Activated gamma-delta T cell (primary cell): ENCODE data around the gene SLC4A3.

ENCODE experiments used
- DNase-seq: peaks from one replicate; lab custom pipeline; 2025; lab: John Stamatoyannopoulos, UW

The SLC4A3 gene

DNA sequence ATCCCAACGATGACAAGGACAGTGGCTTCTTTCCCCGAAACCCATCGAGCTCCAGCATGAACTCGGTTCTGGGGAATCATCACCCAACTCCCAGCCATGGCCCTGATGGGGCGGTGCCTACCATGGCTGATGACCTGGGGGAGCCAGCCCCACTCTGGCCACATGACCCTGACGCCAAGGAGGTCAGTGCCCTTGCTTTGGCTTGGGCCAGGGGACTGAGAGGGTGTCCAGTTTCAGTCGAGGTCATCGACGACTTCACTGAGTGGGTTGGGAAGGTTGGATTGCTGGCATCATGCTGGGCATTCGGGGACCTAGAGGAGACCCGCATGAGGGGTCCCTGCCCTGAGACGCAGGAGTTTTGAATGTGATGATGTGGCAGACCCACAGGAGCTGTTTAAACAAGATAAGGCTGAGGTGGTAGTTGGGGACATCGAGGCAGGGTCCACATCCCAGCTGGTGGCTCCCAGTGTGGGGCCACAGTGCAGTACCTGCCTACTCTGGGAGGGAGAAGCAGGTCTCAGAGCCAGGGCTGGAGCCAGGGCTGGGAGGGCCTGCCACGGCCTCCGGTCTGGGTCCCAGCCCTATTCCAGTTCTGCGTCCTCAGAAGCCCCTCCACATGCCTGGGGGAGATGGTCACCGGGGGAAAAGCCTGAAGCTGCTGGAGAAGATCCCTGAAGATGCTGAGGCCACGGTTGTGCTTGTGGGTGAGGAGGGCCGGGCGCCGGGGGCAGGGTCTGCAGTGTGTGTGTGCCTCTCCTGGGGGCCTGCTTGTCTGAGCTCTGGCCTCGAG is 6.0 kb downstream of the SLC4A3 start:
- no peak for DNase-seq

DNA sequence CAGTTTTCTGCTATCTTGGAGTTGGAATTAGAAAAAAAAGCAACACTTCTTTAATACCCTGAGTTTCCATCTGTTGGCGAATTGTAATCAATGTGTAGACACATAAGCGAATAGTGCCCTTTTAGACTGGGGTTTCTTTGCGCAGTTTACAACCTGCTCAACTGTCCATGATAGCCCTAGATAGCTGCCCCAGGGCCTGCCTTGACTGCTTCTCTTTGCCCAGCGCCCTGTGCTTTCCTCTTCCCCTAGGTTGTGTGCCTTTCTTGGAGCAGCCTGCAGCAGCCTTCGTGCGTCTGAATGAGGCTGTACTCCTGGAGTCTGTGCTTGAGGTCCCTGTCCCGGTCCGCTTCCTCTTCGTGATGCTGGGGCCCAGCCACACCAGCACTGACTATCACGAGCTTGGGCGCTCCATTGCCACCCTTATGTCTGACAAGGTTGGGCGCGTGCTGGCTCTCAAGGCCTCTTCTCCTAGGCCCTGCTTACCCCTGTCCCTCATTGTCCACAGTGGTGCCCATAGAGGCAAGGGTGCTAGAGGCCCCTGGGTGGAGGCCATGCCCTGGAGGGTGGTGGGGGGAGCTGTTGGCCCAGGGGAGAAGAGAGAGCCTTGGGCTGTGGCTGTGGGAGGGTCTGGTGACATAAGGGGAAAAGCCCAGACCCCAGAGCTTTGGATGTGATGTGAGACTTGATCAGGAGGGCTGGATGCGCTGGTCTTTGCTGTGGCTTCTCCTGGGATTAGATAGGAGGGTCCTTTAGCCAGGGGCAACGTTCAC is 6.9 kb downstream of the SLC4A3 start:
- no peak for DNase-seq

DNA sequence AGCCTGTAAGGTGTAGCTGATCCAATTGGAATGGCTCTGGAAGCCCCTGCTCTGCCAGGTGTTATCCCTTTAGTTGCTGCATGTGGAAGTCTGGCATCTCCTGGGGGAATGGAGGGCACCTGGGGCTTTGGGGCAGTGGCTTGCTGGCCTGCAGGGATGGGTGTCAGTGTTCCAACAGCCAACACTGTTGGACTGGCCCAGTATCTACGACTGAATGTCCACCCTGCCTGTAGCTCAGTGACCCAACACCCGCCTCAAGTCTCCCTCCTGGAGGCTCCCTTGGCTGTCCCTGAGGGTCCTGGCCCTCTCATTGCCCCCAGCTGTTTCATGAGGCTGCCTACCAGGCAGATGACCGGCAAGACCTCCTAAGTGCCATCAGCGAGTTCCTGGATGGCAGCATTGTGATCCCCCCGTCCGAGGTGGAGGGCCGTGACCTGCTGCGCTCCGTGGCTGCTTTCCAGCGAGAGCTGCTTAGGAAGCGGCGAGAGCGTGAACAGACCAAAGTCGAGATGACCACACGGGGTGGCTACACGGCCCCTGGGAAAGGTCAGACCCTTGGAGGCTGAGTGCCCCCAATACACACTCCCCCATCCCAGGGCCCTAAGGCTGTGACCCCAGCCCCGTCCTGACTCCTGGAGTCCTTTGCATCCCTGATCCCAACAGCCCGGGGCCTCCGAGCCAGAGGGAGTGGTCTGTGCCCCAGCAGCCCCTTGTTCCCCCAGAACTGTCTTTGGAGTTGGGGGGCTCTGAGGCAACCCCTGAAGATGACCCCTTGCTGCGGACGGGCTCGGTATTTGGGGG is 7.7 kb downstream of the SLC4A3 start:
- no peak for DNase-seq

DNA sequence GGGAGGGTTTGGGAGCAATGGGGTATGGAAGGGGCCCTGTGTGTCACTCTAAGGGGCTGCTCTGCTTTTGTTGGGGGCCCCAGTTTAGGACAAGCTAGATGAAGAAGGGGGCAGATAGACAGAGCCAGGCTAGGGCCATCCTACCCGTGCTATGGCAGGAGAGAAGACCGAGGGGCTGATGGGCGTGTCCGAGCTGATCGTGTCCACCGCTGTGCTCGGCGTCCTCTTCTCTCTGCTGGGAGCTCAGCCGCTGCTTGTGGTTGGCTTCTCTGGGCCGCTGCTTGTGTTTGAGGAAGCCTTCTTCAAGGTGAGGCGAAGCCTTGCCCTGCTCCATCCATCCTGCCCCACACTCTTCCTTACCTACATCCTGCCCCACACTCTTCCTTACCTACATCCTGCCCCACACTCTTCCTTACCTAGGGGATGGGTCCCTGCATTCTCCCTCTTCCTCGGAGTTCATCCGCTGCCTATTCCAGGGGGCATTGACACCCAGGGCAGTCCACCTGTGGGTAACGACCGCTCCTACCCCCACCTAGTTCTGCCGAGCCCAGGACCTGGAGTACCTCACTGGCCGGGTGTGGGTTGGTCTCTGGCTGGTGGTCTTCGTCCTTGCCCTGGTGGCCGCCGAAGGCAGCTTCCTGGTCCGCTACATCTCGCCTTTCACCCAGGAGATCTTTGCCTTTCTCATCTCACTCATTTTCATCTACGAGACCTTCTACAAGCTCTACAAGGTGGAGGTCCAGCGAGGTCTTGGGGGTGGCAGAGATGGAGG is 8.9 kb downstream of the SLC4A3 start:
- no peak for DNase-seq

DNA sequence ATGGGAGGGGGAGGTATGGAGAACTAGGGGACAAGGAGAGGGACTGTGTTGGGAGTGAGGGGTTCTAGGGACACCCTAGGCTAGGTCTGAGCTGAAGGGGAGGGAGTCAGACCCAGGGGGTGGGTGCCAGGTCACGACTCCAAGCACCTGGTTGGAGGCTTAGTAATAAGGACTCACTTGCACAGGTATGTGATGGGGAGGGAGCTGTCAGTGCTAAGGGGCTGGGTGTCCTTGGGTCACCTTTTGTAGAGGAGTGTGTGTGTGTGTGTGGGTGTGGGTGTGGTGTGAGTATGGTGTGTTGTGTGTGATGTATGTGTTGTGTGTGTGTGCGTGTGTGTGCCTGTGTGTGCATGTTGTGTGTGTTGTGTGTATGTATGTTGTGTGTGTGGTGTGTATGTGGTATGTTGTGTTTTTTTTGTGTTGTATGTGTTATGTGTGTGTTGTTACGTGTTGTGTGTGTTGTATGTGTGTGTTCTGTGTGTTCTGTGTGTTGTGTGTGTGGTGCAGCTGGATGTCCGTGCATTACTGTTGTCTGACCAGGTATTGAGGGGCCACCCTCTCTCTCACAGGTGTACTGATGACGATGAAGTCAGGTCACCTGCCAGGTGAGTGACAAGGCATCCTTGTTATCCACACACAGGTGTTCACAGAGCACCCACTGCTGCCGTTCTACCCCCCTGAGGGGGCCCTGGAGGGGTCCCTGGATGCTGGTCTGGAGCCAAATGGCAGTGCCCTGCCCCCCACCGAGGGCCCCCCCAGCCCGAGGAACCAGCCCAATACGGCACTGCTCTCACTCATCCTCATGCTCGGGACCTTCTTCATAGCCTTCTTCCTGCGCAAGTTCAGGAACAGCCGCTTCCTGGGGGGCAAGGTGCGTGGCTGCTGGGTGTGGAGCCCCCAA is 9.8 kb downstream of the SLC4A3 start:
- no peak for DNase-seq

DNA sequence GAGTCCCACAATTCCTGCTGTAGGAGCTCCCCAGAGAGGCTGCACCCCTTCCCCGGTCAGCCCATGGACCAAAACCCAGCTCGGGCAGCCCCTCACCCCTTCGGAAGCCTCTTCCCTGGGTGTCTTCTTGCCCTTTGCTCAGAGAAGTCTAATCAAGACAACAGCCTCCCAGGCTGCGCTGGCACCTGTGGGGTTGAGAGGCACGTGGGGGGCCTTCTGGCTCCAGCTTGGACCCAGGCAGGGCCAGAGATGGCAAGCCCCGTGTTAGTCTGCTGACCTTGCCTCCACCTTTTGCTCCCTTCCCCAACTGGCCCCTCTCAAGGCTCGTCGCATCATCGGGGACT is 10.4 kb downstream of the SLC4A3 start:
- DNase-seq: no peak

DNA sequence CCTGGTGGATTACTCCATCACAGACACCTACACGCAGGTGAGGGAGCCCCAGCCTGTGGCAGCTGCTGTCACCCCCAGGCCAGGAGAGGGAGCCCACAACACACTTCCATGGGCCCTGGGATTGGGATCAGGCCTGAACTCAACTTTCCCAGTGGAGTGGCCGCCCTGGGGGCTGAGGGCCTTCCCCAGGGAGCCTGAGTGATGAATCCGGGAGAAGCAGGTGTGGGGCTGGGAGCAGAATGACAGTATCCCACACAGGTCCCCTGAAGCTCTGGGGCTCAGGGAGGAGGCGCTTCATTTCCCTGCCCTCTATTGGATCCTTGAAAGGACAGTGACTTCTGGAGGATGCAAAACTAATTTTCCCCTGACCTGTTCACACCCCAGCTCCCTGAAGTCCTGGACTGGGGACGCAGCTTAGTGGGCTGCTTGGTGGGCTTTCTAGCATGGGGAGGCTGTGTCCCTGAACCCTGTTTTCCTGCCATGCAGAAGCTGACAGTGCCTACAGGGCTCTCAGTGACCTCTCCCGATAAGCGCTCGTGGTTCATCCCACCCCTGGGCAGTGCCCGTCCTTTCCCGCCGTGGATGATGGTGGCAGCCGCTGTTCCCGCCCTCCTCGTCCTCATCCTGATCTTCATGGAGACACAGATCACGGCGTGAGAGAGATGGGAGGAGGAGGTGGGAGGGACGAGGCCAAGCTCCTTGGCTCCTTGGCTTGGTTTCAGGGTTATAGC is 11.0 kb downstream of the SLC4A3 start:
- DNase-seq: no peak

DNA sequence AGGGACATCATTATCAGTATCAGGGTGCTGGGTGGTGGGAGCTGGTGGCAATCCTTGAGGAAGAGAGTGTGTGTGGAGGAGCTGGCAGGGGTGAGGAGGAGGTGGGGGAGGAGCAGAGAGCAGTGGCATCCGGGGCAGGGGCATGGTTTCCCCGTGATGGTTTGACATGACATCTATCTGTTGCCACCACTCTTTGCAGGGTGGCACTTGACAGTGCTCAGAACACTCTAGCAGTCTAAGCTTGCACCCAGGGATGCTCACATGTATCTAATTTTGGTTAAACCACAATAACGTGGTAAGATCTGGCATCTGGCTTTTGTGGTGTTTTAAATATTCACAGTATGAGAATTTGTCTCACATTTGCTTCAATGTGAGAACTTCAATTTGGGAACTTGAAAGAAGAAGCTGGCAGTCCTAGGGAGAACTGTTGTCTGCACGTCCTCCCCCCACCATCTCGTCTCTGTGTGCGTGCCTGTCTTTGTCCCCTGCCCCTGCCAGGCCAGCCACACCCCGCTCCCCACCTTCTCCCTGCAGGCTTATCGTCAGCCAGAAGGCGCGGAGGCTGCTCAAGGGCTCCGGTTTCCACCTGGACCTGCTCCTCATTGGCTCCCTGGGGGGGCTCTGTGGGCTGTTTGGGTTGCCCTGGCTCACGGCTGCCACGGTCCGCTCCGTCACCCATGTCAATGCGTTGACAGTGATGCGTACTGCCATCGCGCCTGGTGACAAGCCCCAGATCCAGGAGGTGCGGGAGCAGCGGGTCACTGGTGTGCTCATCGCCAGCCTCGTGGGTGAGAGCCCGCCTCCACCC is 11.7 kb downstream of the SLC4A3 start:
- DNase-seq: no peak

DNA sequence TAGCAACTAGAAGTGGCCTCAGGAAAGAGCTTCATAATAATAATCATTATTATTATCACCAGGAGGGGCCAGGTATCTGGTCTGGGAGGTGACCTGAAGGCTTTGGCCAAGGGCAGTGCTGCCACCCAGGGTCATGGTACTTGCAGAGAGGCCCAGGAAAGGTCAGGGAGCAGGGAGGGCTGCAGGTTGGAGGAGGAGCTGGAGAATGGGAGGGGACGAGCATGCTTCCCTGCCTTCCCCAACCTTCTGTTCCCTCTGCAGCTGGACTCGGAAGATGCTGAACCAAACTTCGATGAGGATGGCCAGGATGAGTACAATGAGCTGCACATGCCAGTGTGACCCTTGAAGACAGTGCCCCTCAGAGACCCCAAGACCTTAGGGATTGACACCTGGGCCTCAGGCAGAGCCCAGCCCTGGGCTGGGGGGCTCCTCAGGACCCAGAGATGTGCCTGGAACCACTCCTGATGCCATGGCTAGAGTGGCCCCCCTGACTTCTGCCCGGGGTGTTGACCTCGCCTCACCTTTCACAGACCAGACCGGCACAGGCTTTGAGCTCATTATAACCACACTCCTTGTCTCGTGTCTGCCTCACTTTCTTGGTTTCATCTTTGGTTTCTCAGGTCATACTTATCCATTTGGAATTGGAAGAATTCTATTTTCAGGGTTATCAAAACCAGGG is 14.1 kb downstream of the SLC4A3 start:
- no peak for DNase-seq

DNA sequence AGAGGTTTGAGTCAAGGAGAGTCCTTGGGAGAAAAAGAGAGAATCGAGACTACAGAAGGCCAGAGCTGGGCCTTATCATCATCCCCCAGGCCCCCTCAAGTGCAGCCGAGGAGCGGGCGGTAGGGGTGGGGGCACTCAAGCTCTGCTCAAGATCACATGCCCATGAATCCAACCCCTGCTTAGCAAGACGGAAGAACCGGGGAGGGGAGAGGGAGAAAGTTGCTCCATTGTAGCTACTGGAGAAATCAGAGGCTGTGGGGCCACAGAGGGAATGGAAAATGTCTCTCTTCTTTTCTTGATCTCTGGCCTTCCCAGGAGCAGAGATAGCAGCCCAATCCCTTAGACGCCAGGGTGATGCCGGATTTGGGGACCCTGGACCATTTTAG is 14.6 kb downstream of the SLC4A3 start:
- DNase-seq: no peak

DNA sequence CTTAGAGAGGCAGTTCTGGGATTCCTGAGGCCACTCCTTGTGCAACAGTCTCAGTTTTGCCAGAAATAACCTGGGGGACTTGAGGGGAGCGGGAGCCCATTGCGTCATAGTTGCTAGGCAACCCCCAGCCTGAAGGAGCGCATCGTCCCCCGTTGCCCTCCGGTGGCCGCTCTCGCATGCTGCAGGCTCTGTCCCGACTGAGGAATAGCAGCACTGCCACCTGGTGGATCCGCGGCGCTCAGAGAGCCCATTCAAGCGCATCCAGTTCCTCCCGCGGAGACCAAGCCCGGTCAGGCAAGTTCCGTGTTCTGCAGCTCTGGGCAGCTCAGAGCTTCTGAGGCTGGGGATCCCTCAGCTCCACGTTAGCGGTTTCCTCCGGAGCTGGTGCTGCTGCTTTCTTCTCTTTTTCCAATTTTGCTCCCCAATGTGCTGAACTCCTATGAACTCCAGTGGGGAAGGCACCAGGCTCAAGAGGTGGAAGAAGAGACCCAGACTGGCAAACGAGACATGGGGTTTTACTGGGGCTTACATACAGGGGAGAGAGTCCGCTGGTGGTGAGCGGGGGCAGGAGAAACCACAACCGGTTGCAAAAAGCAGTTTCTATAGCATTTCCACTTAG is 15.1 kb downstream of the SLC4A3 start:
- DNase-seq: peak; percentile 65

DNA sequence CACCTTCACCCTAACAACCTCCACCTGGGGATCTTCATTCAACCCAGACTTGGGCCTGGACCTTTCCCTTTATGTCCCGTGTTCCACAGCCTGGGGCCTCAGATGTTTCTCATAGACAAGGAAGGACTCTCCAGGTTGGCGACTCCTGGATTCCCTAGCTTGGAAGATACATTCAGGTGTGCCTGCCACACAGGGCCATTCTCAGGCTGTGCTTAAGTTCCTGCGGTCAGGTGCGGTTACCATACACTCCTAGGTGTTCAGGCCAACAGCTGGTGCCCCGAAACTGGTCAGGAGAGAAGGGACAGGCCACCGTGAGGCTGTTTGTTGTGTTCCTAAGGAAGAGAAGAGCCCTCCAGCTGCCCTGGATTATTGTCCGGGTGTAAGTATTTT is 15.6 kb downstream of the SLC4A3 start:
- no peak for DNase-seq

DNA sequence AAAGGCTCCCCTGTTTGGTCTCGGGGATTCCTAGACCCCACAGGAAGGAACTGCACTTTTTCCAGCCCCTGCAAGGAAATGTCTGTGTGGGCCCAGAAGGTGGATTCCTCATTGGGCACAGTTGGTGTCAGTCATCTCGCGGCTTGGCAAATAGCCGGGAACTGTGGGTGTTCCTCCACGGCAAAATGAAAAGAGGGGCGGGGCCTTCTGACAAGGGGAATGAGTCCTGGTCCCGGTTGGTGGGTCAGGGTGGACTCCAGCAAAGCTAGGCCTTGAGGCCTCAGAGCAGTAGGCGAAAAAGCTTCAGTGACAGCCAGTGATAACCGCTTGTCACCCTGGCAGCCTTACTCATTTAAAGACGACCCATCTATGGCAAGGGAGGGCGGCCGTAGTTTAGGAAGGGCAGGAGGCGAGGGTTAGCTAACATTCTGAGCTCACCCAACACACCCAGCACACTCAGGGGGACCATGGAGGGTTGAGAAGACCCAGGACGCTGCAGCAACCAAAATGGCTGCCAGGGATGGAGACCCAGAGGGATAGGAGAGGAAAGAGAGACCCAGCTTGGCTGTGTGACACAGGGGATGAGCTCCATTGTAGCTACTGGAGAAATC is 16.5 kb downstream of the SLC4A3 start:
- no peak for DNase-seq

DNA sequence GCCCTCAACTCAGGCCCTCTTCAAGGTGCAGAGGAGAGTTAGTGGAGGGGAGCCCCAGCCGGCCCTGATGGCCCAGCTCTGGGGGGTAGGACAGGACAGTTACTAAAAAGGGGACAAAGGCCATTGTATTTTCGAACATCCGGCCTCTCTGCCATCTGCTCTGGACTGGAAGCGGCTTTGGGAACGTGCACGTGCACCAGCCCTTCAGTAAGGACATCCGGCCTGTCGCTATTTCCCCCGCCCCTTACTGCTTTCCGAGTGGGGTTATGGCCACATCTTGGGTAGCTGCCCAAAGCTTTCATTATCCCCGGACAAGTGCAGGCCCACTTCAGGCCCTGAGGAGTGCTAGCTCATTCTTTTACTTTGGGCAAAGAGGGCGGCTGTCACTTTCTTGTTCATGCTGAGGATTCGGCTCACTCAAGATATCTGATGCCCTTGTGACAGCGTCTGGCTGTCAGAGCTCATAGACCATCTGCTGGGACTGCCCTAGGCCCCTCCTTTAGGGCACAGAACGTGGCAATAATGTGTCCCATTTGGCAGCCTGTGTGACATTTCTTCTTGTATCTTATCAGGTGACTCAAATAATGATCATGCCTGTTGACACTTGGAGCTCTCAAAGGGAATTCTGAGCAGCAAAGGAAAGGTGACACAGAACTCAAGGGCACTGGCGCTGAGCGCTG is 17.5 kb downstream of the SLC4A3 start:
- no peak for DNase-seq

DNA sequence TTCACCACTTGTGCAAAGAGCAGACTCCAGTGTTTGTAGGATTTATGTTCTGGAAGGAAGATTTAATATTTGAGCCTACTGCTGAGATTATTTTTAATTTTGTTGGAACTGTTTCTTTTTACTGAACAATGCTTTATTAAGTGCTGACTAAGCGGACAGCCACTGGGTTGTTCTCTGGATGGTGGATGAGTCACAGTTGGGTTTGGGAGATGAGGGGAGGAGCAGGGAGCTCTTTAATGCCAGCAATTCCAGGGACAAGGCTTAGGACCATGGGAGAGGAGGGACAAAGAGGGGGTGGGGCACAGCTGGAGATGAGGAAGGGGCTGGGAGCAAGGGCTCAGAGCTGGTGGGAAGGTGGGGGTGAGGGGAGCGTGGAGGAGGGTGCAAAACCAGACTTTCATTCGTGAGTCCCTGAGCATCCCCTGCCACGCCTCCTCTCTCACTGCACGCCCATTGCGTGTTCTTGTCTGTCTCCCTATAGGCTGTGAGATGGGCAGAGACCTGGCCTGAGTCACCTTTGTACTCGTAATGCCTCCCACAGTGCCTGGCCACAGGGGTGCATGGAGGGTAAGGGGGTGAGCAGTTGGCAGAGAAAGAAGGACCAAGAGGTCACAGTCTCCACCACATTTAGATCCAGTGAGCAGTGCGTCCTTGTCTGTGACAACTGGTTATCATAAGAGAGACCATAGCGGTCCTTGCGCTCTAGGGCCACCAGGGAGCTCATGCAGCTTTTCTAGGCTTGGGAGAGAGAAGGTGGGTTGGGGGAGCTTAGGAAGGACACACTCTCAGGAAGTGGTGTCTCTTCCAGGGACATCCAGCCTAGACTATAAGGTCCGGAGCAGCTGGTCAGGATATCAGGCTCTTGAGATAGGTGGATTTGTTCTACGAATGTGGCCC is 18.4 kb downstream of the SLC4A3 start:
- no peak for DNase-seq

DNA sequence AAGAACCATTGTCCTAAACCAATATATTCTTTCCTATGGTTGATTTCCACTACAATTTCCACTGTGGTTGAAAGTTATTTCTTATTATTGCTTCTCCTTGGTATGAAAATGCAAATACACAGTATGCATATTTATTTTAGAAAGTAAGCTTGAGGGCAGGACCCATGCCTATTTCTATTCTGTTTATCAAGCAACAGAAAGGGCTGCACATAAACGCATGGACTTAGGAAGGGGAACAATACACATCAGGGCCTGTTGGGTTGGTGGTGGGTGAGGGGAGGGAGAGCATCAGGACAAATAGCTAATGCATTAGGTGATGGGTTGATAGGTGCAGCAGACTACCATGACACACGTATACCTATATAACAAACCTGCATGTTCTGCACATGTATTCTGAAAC is 20.7 kb downstream of the SLC4A3 start:
- no peak for DNase-seq
